Ovary (tissue), 9 donors: ENCODE measurements around the gene TYSND1. TPM values are rescaled to one million over a fixed set of nuclear protein-coding genes. Genes with fewer than 3 reads are reported as not detected.
"Not testable (repeated sequence)": the region's sequence is repeated elsewhere in the genome, so short reads cannot be mapped to it uniquely, and the experiment has no call there.

Source experiments
- DNase-seq, 5 donors: peaks; one replicate each; pipeline ENCODE4 v3.0.0-alpha.2; 2019 to 2020
- H3K27ac ChIP-seq, 2 donors: fragments of 200-600 bp; one replicate each; pipeline versions ENCODE4 v1.5.1 to v1.8.0; 2019 to 2022
- H3K27me3 ChIP-seq: fragments of 200-600 bp; one replicate; pipeline ENCODE4 v1.8.0; 2022
- H3K36me3 ChIP-seq: fragments of 200-600 bp; sonication (generic); one replicate; pipeline ENCODE4 v1.5.1; 2019
- H3K4me1 ChIP-seq: one replicate; pipeline ENCODE4 v1.8.1; 2013; ENCODE audit warnings: mild to moderate bottlenecking, moderate library complexity; ENCODE audit not compliant: insufficient read depth
- H3K4me3 ChIP-seq: fragments of 200-600 bp; sonication (generic); one replicate; pipeline ENCODE4 v1.5.1; 2017
- H3K9me3 ChIP-seq, 2 donors: fragments of 200-600 bp in 1 of 2; sonication (generic) in 1 of 2; one replicate each; pipeline versions ENCODE4 v1.5.1 to v1.8.1; 2013 to 2019; ENCODE audit warnings: mild to moderate bottlenecking in 1 of 2, moderate library complexity in 1 of 2
- CTCF ChIP-seq, 3 donors: fragments of 450-650 bp in 2 of 3; fragments of 200-600 bp in 1 of 3; IDR thresholded peaks; one replicate each; pipeline versions ENCODE4 v1.5.1 to v1.8.0; 2016 to 2022; ENCODE audit warnings: antibody characterized with exemption in 3 of 3, mild to moderate bottlenecking in 1 of 3
- EP300 ChIP-seq: sonication (generic); formaldehyde crosslinking; IDR thresholded peaks from one replicate; pipeline ENCODE4 v1.6.1; 2017; ENCODE audit warnings: antibody characterized with exemption
- POLR2A ChIP-seq: fragments of 450-650 bp; IDR thresholded peaks from one replicate; pipeline ENCODE4 v1.6.1; 2017; ENCODE audit warnings: antibody characterized with exemption, mild to moderate bottlenecking, moderate library complexity
- WGBS, 3 donors: extraction: QIAGEN DNeasy Blood & Tissue Kit in 1 of 3; methylation state at CpG; one replicate each; pipeline versions ENCODE4 v1.1.5 to v1.1.7; 2013 to 2017; 5-methylcytosine and 5-hydroxymethylcytosine counted together
- intact Hi-C, 4 donors: fragments of 100-400 bp; cut with DNase I; formaldehyde crosslinking; loops; one replicate each; pipeline versions ENCODE4 v1.11.0 to v1.15.1; 2022 to 2023
- polyA plus RNA-seq, 2 donors: library from polyadenylated mRNA; stranded (reverse); fragments of 200-250 nt in 1 of 2; fragments of 350-450 nt in 1 of 2; fragmentation: Illumina TruSeq in 1 of 2; extraction: RNeasy Lipid Tissue Mini Kit (QIAGEN cat#74804) in 1 of 2; gene quantifications; one replicate each; pipeline ENCODE4 v1.2.3, GENCODE V29; 2013 to 2014
- total RNA-seq, 7 donors: library from RNA; depleted of rRNA in 2 of 7; stranded (reverse); fragments of >200 nt in 2 of 7; fragmentation: NEBNext Ultra II Directional in 3 of 7; extraction: Animal tissue kit (Norgen Biotek cat#: 25700) in 3 of 7; gene quantifications; one replicate each; pipeline versions ENCODE4 v1.1.0 to v1.2.4, GENCODE V29; 2016 to 2023
- donor health status: DM: no; HTN: no; CAD: no; lungs with moderate emphysema.
- donor health status: DM: no; HTN: no; CAD: no.
- donor health status: Bipolar disorder and iron deficiency.
- donor health status: DM: yes; HTN: yes; CAD: no.
- donor health status: DM: no; HTN: no; CAD: no.
- donor health status: DM: yes; HTN: yes; CAD: no.

The TYSND1 gene
- total and polyA plus RNA-seq, 9 donors = 3.5 to 12.4 (median 11.9) TPM

- no peak for DNase-seq
- intact Hi-C loops = no loop called here
- no peaks in the 10 kb centered on the region for H3K36me3 ChIP-seq
- no peaks in the 10 kb centered on the region for H3K27me3 ChIP-seq
- H3K4me3 ChIP-seq = no peak overlapping the region
- peaks cover 2% of the 10 kb centered on the region for H3K4me1 ChIP-seq
- no peaks in the 10 kb centered on the region for H3K9me3 ChIP-seq
- TF ChIP-seq CTCF (IDR thresholded peaks at IDR 0.05) = no peak
- no peak overlapping the region for H3K27ac ChIP-seq
- 86 to 96% (median 94%) methylated on average over 1 to 2 of the region's 2 CpGs for WGBS, 3 donors
Measured at GRCh38 chr10:70162151-70162891, 15.8 kb upstream of the TYSND1 start.

- H3K4me3 ChIP-seq = no peak overlapping the region
- no peaks in the 10 kb centered on the region for H3K27me3 ChIP-seq
- no peaks in the 10 kb centered on the region for H3K36me3 ChIP-seq
- H3K27ac ChIP-seq = no peak overlapping the region
- no peak for TF ChIP-seq CTCF (IDR thresholded peaks at IDR 0.05)
- TF ChIP-seq EP300 = no peak
- no peak for TF ChIP-seq POLR2A
- no peak for DNase-seq
- intact Hi-C loops = no loop called here
- no peaks in the 10 kb centered on the region for H3K9me3 ChIP-seq
- H3K4me1 ChIP-seq = peaks cover 2% of the 10 kb centered on the region
- WGBS, 3 donors = 34 to 40% (median 35%) methylated on average over 1 of the region's 1 CpG
Measured at GRCh38 chr10:70160798-70161197, 14.3 kb upstream of the TYSND1 start.

GRCh38 chr10:70159366-70159765, 12.9 kb upstream of the TYSND1 start:
- H3K27ac ChIP-seq, H3K4me3 ChIP-seq, H3K27me3 ChIP-seq, DNase-seq, H3K9me3 ChIP-seq, H3K4me1 ChIP-seq, H3K36me3 ChIP-seq, intact Hi-C loops: not testable (repeated sequence)
- WGBS, 3 donors = 60 to 92% (median 87%) methylated on average over 3 of the region's 3 CpGs

- DNase-seq = no peak
- 19 to 28% (median 19%) methylated on average over 2 of the region's 2 CpGs for WGBS, 3 donors
- Histone ChIP-seq H3K4me3 (no peak overlapping the region), H3K4me1 (peaks cover under 1% of the 10 kb centered on the region), H3K36me3 (no peaks in the 10 kb centered on the region), H3K27ac (no peak overlapping the region), H3K9me3 (no peaks in the 10 kb centered on the region), H3K27me3 (no peaks in the 10 kb centered on the region)
- no peak for TF ChIP-seq EP300
- no peak for TF ChIP-seq CTCF (IDR thresholded peaks at IDR 0.05)
- TF ChIP-seq POLR2A = no peak
- intact Hi-C loops = no loop called here
Measured at GRCh38 chr10:70158113-70158512, 11.6 kb upstream of the TYSND1 start.

GRCh38 chr10:70155255-70155838, 8.8 kb upstream of the TYSND1 start:
- H3K36me3 ChIP-seq = no peaks in the 10 kb centered on the region
- 60 to 83% (median 61%) methylated on average over 3 of the region's 3 CpGs for WGBS, 3 donors
- no peak overlapping the region for H3K27ac ChIP-seq
- intact Hi-C loops = no loop called here
- H3K4me3 ChIP-seq = no peak overlapping the region
- H3K4me1 ChIP-seq = no peaks in the 10 kb centered on the region
- H3K9me3 ChIP-seq = no peaks in the 10 kb centered on the region
- no peak for DNase-seq
- no peaks in the 10 kb centered on the region for H3K27me3 ChIP-seq
- TF ChIP-seq CTCF (IDR thresholded peaks at IDR 0.05) = no peak
- no peak for TF ChIP-seq POLR2A
- TF ChIP-seq EP300 = no peak
